ENCODE measurements around the gene KCNQ1.
A peak's percentile ranks its signal among the peaks of the same experiment; 100 is the strongest.

Gene KCNQ1, protein sequence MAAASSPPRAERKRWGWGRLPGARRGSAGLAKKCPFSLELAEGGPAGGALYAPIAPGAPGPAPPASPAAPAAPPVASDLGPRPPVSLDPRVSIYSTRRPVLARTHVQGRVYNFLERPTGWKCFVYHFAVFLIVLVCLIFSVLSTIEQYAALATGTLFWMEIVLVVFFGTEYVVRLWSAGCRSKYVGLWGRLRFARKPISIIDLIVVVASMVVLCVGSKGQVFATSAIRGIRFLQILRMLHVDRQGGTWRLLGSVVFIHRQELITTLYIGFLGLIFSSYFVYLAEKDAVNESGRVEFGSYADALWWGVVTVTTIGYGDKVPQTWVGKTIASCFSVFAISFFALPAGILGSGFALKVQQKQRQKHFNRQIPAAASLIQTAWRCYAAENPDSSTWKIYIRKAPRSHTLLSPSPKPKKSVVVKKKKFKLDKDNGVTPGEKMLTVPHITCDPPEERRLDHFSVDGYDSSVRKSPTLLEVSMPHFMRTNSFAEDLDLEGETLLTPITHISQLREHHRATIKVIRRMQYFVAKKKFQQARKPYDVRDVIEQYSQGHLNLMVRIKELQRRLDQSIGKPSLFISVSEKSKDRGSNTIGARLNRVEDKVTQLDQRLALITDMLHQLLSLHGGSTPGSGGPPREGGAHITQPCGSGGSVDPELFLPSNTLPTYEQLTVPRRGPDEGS

DNA sequence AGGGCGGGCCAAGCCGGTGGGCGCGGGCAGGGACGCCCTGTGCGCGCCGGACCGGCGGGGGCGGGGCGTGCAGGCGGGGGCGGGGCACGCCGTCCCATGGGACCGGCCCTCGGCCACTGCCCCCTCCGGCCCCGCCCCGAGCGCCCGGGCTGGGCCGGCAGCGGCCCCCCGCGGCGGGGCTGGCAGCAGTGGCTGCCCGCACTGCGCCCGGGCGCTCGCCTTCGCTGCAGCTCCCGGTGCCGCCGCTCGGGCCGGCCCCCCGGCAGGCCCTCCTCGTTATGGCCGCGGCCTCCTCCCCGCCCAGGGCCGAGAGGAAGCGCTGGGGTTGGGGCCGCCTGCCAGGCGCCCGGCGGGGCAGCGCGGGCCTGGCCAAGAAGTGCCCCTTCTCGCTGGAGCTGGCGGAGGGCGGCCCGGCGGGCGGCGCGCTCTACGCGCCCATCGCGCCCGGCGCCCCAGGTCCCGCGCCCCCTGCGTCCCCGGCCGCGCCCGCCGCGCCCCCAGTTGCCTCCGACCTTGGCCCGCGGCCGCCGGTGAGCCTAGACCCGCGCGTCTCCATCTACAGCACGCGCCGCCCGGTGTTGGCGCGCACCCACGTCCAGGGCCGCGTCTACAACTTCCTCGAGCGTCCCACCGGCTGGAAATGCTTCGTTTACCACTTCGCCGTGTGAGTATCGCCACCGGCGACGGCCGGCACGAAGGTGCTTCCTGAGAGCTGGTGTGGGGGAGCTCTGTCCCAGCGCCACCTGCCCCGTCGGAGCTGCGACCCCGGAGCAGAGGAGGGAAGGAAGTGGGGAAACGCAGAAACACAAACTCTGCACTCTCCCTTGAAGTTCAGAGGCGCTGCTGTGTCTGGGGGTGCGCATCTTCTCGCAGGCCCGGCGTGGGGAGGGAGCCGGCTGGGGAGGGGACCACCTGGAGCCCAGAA is at the start of gene KCNQ1:
TSS of gene KCNQ1 (plus strand) at position 188 of the 925 bp plus-strand sequence. CDS start at position 279, 91 bp downstream.
- peak; percentile 73 for DNase-seq

DNA sequence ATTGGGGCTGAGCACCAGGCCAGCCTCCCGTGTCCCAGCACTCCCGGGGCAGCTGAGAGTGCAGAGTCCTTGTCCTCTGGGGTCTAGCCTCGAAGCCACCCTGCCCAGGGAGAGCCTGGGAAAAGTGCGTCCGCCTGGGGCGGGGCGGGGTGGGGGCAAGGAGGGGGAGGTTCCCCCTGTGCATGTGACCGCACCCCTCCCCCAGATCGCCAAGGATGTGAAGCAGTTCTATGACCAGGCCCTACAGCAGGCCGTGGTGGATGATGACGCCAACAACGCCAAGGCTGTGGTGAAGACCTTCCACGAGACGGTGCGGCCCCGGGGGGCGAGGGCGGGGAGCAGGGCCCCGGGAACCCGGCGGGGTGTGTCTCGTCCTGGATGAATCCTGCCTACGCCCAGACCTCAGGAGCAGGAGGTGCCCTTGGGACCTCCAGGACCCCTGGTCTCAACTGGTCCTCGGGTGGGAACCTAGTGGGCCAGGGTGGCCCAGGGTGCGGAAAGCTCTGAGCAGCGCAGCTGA is 49.5 kb upstream of the KCNQ1 start:
- DNase-seq: no peak

DNA sequence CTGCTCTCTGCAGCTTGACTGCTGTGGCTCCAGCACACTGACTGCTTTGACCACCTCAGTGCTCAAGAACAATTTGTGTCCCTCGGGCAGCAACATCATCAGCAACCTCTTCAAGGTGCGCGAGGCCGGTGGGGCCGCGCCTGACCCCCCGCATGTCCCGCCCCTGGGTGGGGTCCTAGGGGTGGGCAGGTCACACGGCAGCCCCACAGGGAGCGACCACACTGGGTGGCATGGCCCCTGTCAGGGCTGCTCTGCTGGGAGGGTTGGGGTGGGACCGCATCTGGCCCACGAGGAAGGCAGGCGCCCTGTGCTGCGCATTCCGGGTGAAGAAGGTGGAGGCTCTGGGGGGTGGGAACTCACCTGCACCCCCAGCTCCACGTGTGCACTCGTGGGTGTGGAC is 49.0 kb upstream of the KCNQ1 start:
- no peak for DNase-seq

DNA sequence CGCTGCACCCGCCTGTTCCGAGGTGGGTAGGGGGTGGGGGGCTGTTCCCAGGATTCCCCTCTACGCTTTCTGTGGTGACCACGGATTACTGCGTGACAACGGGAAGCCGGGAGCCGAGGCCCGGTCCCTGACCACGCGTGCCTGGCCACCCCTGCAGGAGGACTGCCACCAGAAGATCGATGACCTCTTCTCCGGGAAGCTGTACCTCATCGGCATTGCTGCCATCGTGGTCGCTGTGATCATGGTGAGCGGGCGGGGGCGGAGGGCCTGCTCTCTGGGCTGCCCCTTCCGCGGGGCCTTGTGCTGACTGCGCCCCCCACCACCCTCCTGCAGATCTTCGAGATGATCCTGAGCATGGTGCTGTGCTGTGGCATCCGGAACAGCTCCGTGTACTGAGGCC is 48.3 kb upstream of the KCNQ1 start:
- no peak for DNase-seq

DNA sequence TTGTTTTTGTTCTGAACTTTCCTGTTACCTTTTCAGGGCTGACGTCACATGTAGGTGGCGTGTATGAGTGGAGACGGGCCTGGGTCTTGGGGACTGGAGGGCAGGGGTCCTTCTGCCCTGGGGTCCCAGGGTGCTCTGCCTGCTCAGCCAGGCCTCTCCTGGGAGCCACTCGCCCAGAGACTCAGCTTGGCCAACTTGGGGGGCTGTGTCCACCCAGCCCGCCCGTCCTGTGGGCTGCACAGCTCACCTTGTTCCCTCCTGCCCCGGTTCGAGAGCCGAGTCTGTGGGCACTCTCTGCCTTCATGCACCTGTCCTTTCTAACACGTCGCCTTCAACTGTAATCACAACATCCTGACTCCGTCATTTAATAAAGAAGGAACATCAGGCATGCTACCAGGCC is 47.8 kb upstream of the KCNQ1 start:
- no peak for DNase-seq

DNA sequence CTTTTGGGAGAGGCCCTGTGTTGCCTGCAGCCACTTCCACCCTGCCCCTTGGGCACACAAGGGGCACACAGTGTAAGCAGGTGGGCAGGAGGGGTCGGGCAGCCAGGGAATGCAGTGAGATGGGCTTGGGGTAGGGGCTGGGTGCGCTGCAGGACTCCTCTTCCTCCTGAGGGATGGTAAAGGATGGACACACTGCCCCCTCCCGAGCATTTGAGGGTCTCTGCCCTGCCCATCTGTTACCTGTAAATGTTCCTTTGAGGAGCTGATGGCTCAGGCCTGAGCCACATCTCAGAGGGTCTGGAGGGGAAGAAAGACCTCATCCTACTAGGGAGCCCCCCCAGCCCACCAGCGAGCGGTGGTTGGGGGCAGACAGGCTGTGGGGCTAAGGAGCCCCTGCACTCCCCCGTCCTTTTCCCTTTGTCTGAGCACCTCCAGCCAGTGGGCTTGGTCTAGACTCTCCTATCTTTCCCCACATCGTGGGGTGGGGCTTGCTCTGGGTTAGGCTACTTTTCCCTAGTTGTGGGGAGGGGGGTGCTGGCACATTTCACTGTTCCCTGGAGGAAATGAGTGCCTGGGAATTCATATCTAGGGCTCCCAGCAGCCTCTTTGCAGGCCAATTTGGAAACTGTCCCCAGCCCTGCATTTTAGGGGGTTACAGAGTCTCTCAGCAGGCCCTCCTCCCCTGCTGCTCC is 46.0 kb upstream of the KCNQ1 start:
- no peak for DNase-seq

DNA sequence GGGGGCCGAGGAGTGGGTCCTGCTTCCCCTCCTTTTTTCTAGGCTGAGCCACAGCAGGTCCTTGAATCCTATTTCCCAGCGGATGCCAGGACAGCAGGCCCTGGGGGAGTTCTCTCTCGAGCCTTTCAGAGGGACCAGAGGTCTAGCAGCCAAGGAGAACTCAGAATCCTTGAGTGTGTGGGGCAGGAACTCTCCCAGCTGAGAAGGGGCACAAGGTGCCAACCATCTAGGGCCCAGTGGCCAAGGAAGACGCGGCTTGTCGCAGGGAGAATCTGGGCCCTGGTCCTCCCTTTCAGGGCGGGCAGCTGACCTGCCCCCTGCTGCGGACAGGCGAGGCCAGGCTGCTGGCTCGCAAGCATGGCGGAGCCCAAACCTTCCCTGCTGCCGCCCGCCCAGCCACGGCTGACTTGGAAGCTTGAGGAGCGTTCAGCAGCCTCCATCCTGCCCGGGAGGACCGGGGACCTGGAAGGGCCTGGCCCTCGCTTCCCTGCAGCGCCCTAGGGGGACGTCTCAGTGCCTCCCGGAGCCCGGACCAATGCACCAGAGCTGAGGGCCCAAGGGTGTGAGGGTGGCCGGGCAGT is 45.2 kb upstream of the KCNQ1 start:
- DNase-seq: no peak

DNA sequence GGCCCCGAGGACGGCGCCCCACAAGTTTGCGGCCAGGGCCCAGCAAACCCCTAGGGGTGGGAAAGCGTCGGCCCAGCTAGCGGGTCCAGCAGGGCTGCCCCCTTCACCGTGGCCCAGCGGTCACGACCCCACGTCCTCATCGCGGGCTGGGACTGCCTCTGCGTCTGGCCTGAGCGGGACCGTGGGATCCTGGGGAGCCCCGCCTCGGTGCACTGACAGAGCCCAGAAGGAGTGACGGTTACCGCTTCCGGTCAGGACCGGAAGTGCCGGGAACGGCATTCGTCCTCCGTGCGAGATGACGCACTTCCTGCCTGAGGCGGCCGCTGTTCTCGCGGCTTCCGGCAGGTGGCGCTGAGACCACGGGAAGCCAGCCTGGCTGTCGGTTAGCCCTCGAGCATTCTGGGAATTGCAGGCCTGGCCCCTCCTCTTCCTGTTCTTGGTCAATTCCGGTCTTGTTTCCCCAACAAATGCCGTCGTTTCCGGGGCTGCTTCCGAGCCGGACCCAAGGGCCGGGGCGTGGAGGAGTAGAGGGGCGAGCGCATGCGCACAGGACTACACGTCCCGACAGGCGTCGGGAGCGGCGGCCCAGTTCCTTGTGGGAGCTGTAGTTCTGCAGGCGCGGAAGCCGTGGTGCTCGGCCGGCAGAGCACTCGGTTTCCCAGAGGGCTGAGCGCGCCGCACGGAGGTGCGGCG is 44.6 kb upstream of the KCNQ1 start, which contains the start of gene TSSC4:
TSS of gene TSSC4 (plus strand) at position 682 of the 693 bp plus-strand sequence. CDS start 1,884 bp downstream, outside the sequence.
- DNase-seq: peak; percentile 100

DNA sequence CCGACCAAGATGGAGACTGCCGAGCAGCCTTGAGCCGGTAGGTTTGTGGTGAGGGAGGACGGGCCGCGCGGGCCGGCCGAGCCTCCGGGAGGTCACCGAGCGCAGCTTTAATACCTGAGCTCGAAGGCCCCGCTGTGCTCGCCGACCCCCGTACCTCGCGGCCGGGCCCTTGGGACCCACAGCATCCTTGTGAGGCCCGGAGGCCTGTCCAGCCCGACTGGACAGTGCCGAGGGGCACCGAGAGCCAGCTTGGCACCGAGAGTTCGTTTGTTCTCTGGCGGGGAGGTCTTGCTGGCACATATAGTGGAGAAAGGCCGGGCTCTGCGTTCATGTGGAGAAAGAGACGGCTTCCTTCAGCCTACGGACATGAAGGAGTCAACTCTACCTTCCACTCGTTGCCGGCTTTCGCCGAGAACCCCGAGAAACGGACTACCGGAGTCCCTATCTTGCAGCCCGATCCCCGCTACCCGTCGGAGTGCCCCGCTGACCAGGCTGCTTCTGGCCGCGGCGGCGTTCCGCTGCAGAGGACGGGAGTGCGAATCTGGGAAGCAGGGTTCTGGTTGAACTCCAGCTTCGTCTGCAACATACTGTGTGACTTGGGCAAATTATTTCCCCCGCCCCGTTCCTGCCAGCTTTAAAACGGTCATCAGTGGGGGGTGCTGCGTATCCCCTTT is 43.9 kb upstream of the KCNQ1 start:
- no peak for DNase-seq

DNA sequence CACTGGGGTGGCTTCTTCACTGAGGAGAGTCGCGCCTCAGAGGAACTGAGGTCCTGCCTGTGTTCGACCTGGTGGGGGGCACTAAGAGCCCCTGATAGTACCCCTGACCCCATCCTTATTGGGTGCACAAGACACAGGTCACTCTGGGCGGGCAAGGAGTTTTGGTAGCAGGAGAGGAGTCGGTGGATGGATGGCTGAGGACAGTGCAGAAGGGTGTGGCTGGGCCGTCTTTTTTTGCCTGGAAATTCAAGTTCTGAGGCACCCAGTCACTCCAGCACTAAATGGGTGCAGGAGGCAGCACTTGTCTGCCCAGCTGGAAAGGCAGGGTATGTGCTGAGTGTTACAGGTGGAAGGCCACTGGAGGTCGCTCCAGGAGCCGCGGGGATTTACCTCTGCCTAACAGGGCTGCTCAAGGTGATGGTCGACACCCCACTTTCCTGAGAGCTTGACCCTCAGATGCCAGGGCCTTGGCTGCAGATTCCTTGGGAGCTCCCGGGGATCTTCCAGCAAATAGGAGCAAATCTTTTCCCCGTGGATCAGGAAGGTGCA is 43.3 kb upstream of the KCNQ1 start:
- no peak for DNase-seq

DNA sequence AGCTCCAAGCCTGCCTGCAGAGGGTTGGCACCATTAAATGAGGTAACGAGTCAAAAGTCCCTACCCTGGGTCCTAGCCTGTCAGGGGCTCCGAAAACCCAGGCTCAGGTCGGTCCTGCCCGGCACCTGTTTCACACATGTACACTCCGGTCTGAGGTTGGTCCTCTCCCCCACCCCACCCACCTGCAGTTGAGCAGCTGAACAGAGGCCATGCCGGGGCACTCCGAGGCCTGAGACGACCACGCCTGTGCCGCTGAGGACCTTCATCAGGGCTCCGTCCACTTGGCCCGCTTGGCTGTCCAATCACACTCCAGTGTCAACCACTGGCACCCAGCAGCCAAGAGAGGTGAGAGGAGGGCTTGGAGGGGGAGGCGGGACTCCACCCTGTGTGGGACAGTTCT is 42.7 kb upstream of the KCNQ1 start:
- DNase-seq: no peak

DNA sequence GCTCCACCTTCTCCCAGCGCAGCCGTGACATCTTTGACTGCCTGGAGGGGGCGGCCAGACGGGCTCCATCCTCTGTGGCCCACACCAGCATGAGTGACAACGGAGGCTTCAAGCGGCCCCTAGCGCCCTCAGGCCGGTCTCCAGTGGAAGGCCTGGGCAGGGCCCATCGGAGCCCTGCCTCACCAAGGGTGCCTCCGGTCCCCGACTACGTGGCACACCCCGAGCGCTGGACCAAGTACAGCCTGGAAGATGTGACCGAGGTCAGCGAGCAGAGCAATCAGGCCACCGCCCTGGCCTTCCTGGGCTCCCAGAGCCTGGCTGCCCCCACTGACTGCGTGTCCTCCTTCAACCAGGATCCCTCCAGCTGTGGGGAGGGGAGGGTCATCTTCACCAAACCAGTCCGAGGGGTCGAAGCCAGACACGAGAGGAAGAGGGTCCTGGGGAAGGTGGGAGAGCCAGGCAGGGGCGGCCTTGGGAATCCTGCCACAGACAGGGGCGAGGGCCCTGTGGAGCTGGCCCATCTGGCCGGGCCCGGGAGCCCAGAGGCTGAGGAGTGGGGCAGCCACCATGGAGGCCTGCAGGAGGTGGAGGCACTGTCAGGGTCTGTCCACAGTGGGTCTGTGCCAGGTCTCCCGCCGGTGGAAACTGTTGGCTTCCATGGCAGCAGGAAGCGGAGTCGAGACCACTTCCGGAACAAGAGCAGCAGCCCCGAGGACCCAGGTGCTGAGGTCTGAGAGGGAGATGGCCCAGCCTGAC is 41.7 kb upstream of the KCNQ1 start:
- DNase-seq: no peak

DNA sequence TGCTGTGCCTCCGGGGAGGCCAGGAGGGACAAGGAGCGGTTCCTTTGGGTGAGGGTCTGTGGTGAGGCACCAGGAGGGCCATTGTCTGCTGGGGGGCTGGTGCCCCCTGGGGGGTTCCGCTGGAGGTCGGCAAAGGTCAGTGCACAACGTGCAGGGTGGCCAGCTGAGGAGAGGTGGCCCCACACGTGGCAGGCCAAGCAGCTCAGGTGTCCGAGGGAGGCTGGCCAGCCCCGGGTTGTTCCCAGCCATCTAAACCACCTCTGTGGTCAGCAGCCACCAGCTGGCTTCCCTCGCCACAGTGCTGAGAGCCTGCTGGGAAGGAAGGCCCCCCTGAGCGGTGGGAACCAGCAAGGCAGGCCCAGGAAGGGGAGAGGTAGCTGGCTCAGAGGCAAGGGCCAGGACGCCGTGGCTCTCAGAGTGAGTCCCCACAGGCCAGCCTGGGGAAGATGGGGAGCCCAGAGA is 40.0 kb upstream of the KCNQ1 start:
- DNase-seq: no peak

DNA sequence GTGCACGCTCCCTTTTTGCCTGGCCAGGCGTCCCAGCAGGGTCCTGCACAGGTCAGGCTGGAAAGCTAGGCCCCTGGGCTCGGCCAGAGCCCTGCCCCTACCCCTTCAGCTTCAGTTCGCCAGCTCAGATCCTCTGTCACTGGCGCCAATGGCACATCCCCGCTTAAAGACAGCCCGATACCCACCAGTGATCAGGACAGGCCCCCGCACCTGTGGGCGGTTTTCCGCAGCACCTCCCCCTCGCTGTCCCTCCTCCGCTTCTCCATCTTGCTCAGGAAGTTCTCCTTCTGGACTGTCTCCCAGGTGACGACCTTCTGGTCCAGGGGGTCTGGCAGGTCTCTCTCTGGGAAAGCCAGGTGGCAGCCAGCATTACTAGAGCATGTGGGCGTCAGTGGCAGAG is 38.4 kb upstream of the KCNQ1 start:
- DNase-seq: no peak

DNA sequence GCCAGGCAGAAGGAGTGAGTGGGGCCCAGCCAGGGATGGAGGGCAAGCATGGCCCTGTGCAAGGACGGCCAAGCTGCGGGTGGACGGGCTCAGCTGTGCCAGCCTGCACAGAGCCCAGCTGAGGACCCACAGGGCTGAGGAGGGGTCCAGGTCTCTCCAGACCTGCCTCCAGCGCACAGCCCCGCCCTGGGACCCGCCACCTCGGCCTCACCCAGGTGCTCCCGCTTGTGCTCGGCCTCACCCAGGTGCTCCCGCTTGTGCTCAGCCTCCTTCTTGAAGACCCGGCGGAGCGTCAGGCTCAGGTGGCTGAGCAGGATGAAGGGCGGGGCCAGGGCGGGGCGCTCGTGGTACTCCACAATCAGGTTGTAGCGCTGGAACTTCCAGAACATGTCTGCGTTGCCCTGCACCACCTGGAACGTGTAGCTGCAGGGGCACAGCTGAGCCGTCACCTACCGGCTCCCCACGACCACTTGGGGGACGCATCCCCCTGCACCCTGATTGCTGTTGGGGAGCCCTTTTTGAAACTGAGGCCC is 37.9 kb upstream of the KCNQ1 start:
- no peak for DNase-seq

DNA sequence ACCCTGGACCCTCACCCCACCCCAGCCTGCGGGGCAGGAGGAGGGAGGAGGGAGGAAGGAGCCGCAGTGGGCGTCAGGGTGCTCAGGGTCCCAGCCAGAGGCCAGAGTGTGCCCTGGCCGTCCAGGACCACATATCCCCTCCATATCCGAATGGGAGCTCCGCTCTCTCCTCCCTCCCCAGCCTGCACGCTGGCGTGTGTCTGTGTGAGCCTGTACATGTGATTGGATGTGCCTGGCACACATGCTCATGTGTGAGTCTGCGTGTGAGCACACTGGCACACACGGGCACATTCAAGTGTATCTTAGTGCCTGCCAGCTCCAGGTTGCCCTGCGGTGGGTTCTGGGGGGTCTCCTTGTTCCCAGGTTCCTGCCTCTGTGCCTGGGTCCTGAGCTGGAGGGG is 36.1 kb upstream of the KCNQ1 start:
- no peak for DNase-seq

DNA sequence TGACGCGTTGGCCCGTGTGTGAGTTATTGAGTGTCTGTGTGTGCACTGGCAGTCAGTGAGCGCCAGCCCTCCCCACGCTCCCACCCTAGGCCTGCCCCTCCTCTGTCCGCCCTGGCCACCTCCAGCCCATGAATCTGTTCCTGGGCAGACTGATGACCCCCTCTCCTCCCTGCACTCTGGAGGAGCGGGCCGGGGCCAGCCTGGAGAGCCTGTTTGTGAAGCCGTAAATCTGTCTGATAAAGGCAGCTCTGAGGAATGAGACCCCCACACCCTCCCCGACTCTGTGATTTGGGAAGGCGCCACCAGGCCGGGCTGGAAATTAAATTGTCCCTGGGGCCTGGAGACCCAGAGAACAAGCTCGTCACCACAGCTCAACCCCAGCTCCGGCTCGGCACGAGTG is 35.7 kb upstream of the KCNQ1 start:
- no peak for DNase-seq

DNA sequence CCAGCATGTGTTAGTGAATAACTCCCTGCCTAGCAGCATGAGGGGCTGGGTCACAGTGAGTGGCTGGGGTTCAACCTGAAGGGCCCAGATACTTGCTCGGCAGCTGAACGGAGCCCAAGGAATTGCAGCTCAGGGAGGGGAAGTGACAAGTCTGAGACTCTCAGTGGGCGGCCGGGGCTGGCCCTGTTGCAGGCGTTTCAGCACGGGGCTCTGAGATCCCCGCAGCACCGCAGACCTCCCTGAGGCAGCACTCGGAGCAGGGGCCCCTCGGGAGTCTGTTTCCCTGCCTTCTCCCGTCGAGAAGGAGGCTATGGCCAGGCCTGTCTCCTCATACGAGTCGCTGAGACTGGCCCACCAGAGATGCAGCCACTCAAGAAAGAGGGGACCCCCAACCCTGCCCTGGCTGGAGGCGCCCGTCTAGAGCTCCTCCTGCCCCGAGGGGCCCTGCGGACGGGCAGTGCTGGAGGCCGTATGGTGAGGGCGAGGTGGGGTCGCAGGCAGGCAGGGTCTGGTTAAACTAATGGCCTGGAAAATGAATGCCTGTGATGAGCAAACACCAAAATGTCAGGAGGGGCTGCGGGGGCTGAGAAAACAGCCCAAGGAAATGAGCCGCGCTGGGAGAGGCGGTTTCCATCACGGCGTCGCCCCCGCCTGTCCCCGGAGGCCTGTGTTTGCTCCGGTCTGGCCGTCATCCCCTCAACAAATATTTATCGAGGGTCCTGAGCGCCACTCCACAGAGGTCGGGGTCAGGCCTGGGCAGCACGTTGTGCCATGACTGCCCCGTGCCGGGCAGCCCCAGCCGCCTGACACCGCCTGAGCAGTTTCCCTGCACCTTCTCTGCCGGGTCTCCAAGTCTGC is 35.0 kb upstream of the KCNQ1 start:
- no peak for DNase-seq
